Endodermal cell (in vitro differentiated cells): Measurements from ENCODE around the gene HEY2. TPM values are rescaled to one million over a fixed set of nuclear protein-coding genes. Genes with fewer than 3 reads are reported as not detected.
A peak's percentile ranks its signal among the peaks of the same experiment; 100 is the strongest.

ENCODE experiments used
- DNase-seq: peaks from one replicate; pipeline ENCODE4 v3.0.0-alpha.2; 2017
- H3K27ac ChIP-seq: 2 replicates; pipeline ENCODE4 v1.5.1; 2013; ENCODE audit warnings: mild to moderate bottlenecking, low read depth, low read length, moderate library complexity
- H3K27me3 ChIP-seq: 2 replicates; pipeline ENCODE4 v1.6.1; 2013; ENCODE audit warnings: mild to moderate bottlenecking, low read length, moderate library complexity; ENCODE audit not compliant: insufficient read depth, control insufficient read depth, poor library complexity, severe bottlenecking
- H3K36me3 ChIP-seq: 2 replicates; pipeline ENCODE4 v1.7.0; 2013; ENCODE audit warnings: mild to moderate bottlenecking, low read length, moderate library complexity; ENCODE audit not compliant: control insufficient read depth, insufficient read depth
- H3K4me1 ChIP-seq: one replicate; pipeline ENCODE4 v1.7.0; 2013; ENCODE audit warnings: low read length; ENCODE audit not compliant: control insufficient read depth, insufficient read depth
- H3K4me3 ChIP-seq: 2 replicates; pipeline ENCODE4 v1.5.1; 2013; ENCODE audit warnings: mild to moderate bottlenecking, low read length, moderate library complexity
- H3K9ac ChIP-seq: 2 replicates; pipeline ENCODE4 v1.6.1; 2013; ENCODE audit warnings: mild to moderate bottlenecking, low read length, moderate library complexity; ENCODE audit not compliant: poor library complexity, severe bottlenecking; ENCODE audit errors: extremely low read depth
- H3K9me3 ChIP-seq: 2 replicates; pipeline ENCODE4 v1.6.1; 2013; ENCODE audit warnings: mild to moderate bottlenecking, low read length, moderate library complexity; ENCODE audit not compliant: control insufficient read depth
- H3K27ac Mint-ChIP-seq: 2 replicates; pipeline ENCODE4 v1.8.0; 2020; ENCODE audit warnings: mixed read lengths
- H3K27me3 Mint-ChIP-seq: 2 replicates; pipeline ENCODE4 v1.8.0; 2021; ENCODE audit warnings: mild to moderate bottlenecking, mixed read lengths; ENCODE audit not compliant: insufficient read depth
- H3K36me3 Mint-ChIP-seq: 2 replicates; pipeline ENCODE4 v1.8.0; 2020; ENCODE audit warnings: low read depth, mixed read lengths
- H3K4me1 Mint-ChIP-seq: 2 replicates; pipeline ENCODE4 v1.8.0; 2020; ENCODE audit warnings: mixed read lengths
- H3K4me3 Mint-ChIP-seq: 2 replicates; pipeline ENCODE4 v1.8.0; 2020; ENCODE audit warnings: mild to moderate bottlenecking, moderate library complexity, mixed read lengths
- H3K9me3 Mint-ChIP-seq: 2 replicates; pipeline ENCODE4 v1.8.0; 2020; ENCODE audit warnings: mild to moderate bottlenecking, mixed read lengths
- WGBS, 2 experiments: methylation state at CpG; one replicate each; pipeline versions ENCODE4 v1.1.5 to v1.1.7; 2013; ENCODE audit warnings: missing lambda C conversion rate in 2 of 2, mixed read lengths in 1 of 2; ENCODE audit not compliant: insufficient coverage in 1 of 2, insufficient read length in 1 of 2; 5-methylcytosine and 5-hydroxymethylcytosine counted together
- total RNA-seq, 2 donors: library from RNA; stranded (reverse); fragmentation: NEBNext Ultra II Directional in 1 of 2; extraction: Animal tissue kit (Norgen Biotek cat#: 25700) in 1 of 2; gene quantifications; 2 replicates in 1 of 2; 3 replicates in 1 of 2; pipeline ENCODE4 v1.2.1, GENCODE V29; 2021
- TF ChIP-seq, protein P1 (sequence below): fragments of 200-600 bp; sonication (generic); conservative IDR thresholded peaks from 2 replicates; pipeline ENCODE4 v1.5.0; 2021; ENCODE audit warnings: antibody characterized with exemption, mild to moderate bottlenecking

The HEY2 gene
- total RNA-seq, 2 donors from 2014 or later = 2.3 to 4.3 TPM

DNA sequence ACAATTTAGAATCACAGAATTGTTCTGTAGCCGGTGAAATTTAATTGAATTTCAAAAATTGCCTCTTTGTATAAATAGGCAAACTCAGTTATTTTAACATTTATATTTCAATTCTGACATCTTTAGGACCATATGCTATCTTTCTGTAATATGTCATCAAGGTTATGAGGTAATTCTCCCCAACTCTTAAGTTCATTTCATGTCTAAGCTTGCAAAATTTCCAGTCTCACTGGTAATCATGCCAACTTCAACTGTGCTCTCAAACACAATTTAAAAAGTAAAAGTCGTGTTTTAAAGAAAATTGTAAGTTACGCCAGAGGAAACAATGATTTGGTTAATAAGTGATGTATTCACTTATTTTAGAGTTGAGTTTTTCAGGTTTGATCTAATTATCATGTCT lies 42.7 kb downstream of the HEY2 start:
- DNase-seq = no peak
- H3K27me3 ChIP-seq = no peaks in the 10 kb centered on the region
- peaks cover 8% of the 10 kb centered on the region for H3K27me3 Mint-ChIP-seq
- peak overlapping the region; percentile 90 for H3K4me3 ChIP-seq
- H3K27ac ChIP-seq = no peak overlapping the region
- no peaks in the 10 kb centered on the region for H3K9me3 ChIP-seq
- H3K4me1 ChIP-seq = peaks cover 7% of the 10 kb centered on the region
- no peak overlapping the region for H3K4me3 Mint-ChIP-seq
- no peaks in the 10 kb centered on the region for H3K9me3 Mint-ChIP-seq
- no peak overlapping the region for H3K9ac ChIP-seq
- H3K36me3 ChIP-seq = no peaks in the 10 kb centered on the region
- 76 to 100% methylated on average over 1 to 3 of the region's 3 CpGs for WGBS, 2 experiments
- H3K4me1 Mint-ChIP-seq = peaks cover 13% of the 10 kb centered on the region
- no peaks in the 10 kb centered on the region for H3K36me3 Mint-ChIP-seq
- TF ChIP-seq, protein P1, sequence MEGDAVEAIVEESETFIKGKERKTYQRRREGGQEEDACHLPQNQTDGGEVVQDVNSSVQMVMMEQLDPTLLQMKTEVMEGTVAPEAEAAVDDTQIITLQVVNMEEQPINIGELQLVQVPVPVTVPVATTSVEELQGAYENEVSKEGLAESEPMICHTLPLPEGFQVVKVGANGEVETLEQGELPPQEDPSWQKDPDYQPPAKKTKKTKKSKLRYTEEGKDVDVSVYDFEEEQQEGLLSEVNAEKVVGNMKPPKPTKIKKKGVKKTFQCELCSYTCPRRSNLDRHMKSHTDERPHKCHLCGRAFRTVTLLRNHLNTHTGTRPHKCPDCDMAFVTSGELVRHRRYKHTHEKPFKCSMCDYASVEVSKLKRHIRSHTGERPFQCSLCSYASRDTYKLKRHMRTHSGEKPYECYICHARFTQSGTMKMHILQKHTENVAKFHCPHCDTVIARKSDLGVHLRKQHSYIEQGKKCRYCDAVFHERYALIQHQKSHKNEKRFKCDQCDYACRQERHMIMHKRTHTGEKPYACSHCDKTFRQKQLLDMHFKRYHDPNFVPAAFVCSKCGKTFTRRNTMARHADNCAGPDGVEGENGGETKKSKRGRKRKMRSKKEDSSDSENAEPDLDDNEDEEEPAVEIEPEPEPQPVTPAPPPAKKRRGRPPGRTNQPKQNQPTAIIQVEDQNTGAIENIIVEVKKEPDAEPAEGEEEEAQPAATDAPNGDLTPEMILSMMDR = no peak
- no peak overlapping the region for H3K27ac Mint-ChIP-seq

DNA sequence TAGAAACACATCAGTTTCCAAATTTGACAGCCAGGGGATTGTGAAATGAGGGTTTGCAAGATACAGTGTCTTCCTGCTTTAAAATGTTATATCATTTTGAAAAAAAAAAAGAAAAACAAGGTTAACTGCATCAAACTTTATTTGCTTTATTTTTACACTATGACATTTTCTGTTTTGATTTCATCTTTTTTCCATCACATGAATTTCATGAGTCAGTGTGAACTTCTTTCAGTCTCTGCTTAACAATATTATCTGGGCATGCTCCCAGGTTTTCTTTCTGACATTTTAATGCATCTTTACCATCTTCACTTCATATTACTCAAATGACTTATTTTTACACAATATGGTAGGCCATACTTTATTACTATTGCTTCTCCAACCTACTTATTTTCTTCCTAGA lies 43.2 kb downstream of the HEY2 start:
- Mint-ChIP-seq H3K36me3 (no peaks in the 10 kb centered on the region), H3K4me1 (peaks cover 13% of the 10 kb centered on the region), H3K4me3 (no peak overlapping the region), H3K27me3 (peaks cover 8% of the 10 kb centered on the region), H3K9me3 (no peaks in the 10 kb centered on the region), H3K27ac (no peak overlapping the region)
- no peaks in the 10 kb centered on the region for H3K27me3 ChIP-seq
- no peak for DNase-seq
- H3K9me3 ChIP-seq = no peaks in the 10 kb centered on the region
- no peaks in the 10 kb centered on the region for H3K36me3 ChIP-seq
- no peak overlapping the region for H3K27ac ChIP-seq
- H3K4me3 ChIP-seq = no peak overlapping the region
- H3K4me1 ChIP-seq = peaks cover 7% of the 10 kb centered on the region
- H3K9ac ChIP-seq = no peak overlapping the region
- TF ChIP-seq, protein P1 = no peak

DNA sequence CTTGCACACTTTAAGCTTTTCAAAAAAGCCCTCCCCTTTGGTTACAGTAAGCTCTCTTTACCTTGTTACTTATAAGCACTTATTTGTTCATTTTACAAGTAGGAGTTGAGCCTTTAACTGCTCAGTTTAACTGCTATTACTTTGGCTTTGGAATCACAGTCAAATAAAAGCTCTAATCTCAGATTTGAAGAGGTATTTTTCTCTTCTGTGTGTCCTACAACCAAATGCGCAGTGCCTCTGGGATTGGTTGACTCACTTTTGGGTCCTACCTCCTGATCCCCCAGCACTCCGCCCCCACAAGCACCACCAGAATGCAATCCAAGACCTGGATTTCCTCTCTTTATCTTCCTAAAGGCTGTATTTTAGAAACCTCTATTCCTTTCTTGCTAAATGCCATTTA lies 43.8 kb downstream of the HEY2 start:
- H3K4me1 Mint-ChIP-seq = peaks cover 13% of the 10 kb centered on the region
- peaks cover 7% of the 10 kb centered on the region for H3K4me1 ChIP-seq
- H3K27me3 ChIP-seq = no peaks in the 10 kb centered on the region
- no peak overlapping the region for H3K9ac ChIP-seq
- H3K36me3 Mint-ChIP-seq = no peaks in the 10 kb centered on the region
- H3K27me3 Mint-ChIP-seq = peaks cover 8% of the 10 kb centered on the region
- DNase-seq = no peak
- WGBS, 2 experiments = 85% methylated on average over 2 of the region's 2 CpGs
- H3K4me3 Mint-ChIP-seq = no peak overlapping the region
- H3K36me3 ChIP-seq = no peaks in the 10 kb centered on the region
- TF ChIP-seq, protein P1 = no peak
- no peaks in the 10 kb centered on the region for H3K9me3 Mint-ChIP-seq
- no peak overlapping the region for H3K4me3 ChIP-seq
- H3K9me3 ChIP-seq = no peaks in the 10 kb centered on the region
- no peak overlapping the region for H3K27ac ChIP-seq
- H3K27ac Mint-ChIP-seq = no peak overlapping the region
